DND-41 (cell line): ENCODE results near the gene CACNA1D.

Experiments
- CTCF ChIP-seq: IDR thresholded peaks from 2 replicates; pipeline ENCODE4 v1.5.1; 2012; ENCODE audit warnings: borderline replicate concordance, low read length, moderate library complexity, mild to moderate bottlenecking; ENCODE audit not compliant: poor library complexity, severe bottlenecking; ENCODE audit errors: extremely low read depth
- EZH2 ChIP-seq: IDR thresholded peaks from 3 replicates; pipeline ENCODE4 v1.6.1; 2012; ENCODE audit warnings: borderline replicate concordance, low read depth, mild to moderate bottlenecking, moderate library complexity, low read length, inconsistent platforms; ENCODE audit not compliant: severe bottlenecking

GRCh38 chr3:53592862-53593261 is 98.5 kb downstream of the CACNA1D start:
- TF ChIP-seq CTCF (no peak), EZH2 (no peak)
